ENCODE data around the gene C3orf33. TPM values are rescaled to one million over a fixed set of nuclear protein-coding genes. Genes with fewer than 3 reads are reported as not detected.
"Not testable (repeated sequence)": the region's sequence is repeated elsewhere in the genome, so short reads cannot be mapped to it uniquely, and the experiment has no call there.

C3orf33 gene
- total RNA-seq, 1 experiment from 2014 or later, result 9.5 TPM

- no peak for TF ChIP-seq CTCF (IDR thresholded peaks at IDR 0.05; ENCODE audit: unreplicated experiment)
- BruUV-seq (replicated peaks), result no TSS peak
- Mint-ChIP-seq H3K4me1 (ENCODE audit: low read depth, unreplicated experiment) (peaks cover 16% of the 10 kb centered on the region), H3K27ac (ENCODE audit: unreplicated experiment) (peak overlapping the region; percentile 99), H3K27me3 (ENCODE audit: unreplicated experiment) (no peaks in the 10 kb centered on the region), H3K4me3 (ENCODE audit: low read depth, unreplicated experiment) (peak overlapping the region; percentile 99), H3K36me3 (ENCODE audit: insufficient read depth, unreplicated experiment) (peaks cover 63% of the 10 kb centered on the region), H3K9me3 (ENCODE audit: low read depth, unreplicated experiment) (no peaks in the 10 kb centered on the region)
- intact Hi-C loops (cut with micrococcal nuclease; ENCODE audit: unreplicated experiment), result loop anchor here (2.0 to 10.0 kb wide), 2 partner anchors 44 to 468 kb away; no protein-coding TSS in a partner anchor
- no peak for DNase-seq
- CTCF ChIA-PET, result interaction anchor here (0.6 to 3.5 kb wide), 3 partner anchors 46 to 192 kb away, joined by 3 to 23 read pairs (median 3); partner anchors contain the start of gene C3orf33
These were observed 46.3 kb upstream of the C3orf33 start for GRCh38 chr3:155852341-155852740.

GRCh38 chr3:155849404-155849803 is 43.3 kb upstream of the C3orf33 start:
- H3K4me1 Mint-ChIP-seq (ENCODE audit: low read depth, unreplicated experiment); H3K27ac Mint-ChIP-seq (ENCODE audit: unreplicated experiment); H3K27me3 Mint-ChIP-seq (ENCODE audit: unreplicated experiment); H3K4me3 Mint-ChIP-seq (ENCODE audit: low read depth, unreplicated experiment); H3K9me3 Mint-ChIP-seq (ENCODE audit: low read depth, unreplicated experiment); intact Hi-C loops (cut with micrococcal nuclease; ENCODE audit: unreplicated experiment); DNase-seq; BruUV-seq (replicated peaks): not testable (repeated sequence)
- CTCF ChIA-PET, result interaction anchor here (0.6 kb wide), 1 partner anchor 30 kb away, joined by 4 read pairs; no protein-coding TSS in a partner anchor
- H3K36me3 Mint-ChIP-seq (ENCODE audit: insufficient read depth, unreplicated experiment), result peaks cover 62% of the 10 kb centered on the region

GRCh38 chr3:155847993-155848392 is 41.9 kb upstream of the C3orf33 start:
- intact Hi-C loops (cut with micrococcal nuclease; ENCODE audit: unreplicated experiment), result no loop called here
- Mint-ChIP-seq H3K4me1 (ENCODE audit: low read depth, unreplicated experiment) (peaks cover 8% of the 10 kb centered on the region), H3K36me3 (ENCODE audit: insufficient read depth, unreplicated experiment) (peaks cover 48% of the 10 kb centered on the region), H3K9me3 (ENCODE audit: low read depth, unreplicated experiment) (no peaks in the 10 kb centered on the region), H3K27me3 (ENCODE audit: unreplicated experiment) (no peaks in the 10 kb centered on the region), H3K4me3 (ENCODE audit: low read depth, unreplicated experiment) (no peak overlapping the region), H3K27ac (ENCODE audit: unreplicated experiment) (no peak overlapping the region)
- TF ChIP-seq CTCF (IDR thresholded peaks at IDR 0.05; ENCODE audit: unreplicated experiment), result no peak
- CTCF ChIA-PET, result no interaction called here
- no TSS peak for BruUV-seq (replicated peaks)
- DNase-seq, result no peak

GRCh38 chr3:155846119-155846518 is 40.0 kb upstream of the C3orf33 start:
- CTCF ChIA-PET, result interaction anchor here (0.7 kb wide), 1 partner anchor 25 kb away, joined by 5 read pairs; the partner anchor contains the start of gene GMPS
- no peak overlapping the region for H3K27ac Mint-ChIP-seq (ENCODE audit: unreplicated experiment)

More at GRCh38 chr3:155846119-155846518, 40.0 kb upstream of the C3orf33 start:
- H3K4me1 Mint-ChIP-seq (ENCODE audit: low read depth, unreplicated experiment), result no peaks in the 10 kb centered on the region
- TF ChIP-seq CTCF (IDR thresholded peaks at IDR 0.05; ENCODE audit: unreplicated experiment), result no peak
- DNase-seq, result no peak
- intact Hi-C loops (cut with micrococcal nuclease; ENCODE audit: unreplicated experiment), result no loop called here
- H3K27me3 Mint-ChIP-seq (ENCODE audit: unreplicated experiment), result no peaks in the 10 kb centered on the region
- H3K4me3 Mint-ChIP-seq (ENCODE audit: low read depth, unreplicated experiment), result no peak overlapping the region
- no TSS peak for BruUV-seq (replicated peaks)
- H3K36me3 Mint-ChIP-seq (ENCODE audit: insufficient read depth, unreplicated experiment), result peaks cover 31% of the 10 kb centered on the region
- no peaks in the 10 kb centered on the region for H3K9me3 Mint-ChIP-seq (ENCODE audit: low read depth, unreplicated experiment)

Measured in Calu3 (cell line).